ENCODE results near the gene STK32A.

The STK32A gene

DNA sequence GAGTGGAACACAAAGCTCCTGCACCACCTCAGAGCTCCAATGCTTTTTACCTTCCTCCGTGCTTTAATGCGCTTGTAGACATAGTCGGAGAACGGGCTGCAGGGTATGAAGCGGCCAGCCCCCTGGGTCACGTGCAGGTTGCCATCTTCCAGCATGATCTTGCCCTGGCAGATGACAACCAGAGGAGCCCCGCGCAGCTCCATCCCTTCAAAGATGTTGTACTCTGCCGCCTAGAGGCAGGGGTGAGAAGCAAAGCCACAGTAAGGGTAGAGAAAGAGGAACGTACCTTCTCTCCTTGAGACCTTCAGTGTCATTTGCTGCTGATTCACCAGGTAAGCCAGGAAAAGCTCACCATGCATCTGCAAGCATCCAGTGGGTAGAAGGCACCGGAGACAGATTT is 162.8 kb downstream of the STK32A start:
- TF ChIP-seq, protein P1, sequence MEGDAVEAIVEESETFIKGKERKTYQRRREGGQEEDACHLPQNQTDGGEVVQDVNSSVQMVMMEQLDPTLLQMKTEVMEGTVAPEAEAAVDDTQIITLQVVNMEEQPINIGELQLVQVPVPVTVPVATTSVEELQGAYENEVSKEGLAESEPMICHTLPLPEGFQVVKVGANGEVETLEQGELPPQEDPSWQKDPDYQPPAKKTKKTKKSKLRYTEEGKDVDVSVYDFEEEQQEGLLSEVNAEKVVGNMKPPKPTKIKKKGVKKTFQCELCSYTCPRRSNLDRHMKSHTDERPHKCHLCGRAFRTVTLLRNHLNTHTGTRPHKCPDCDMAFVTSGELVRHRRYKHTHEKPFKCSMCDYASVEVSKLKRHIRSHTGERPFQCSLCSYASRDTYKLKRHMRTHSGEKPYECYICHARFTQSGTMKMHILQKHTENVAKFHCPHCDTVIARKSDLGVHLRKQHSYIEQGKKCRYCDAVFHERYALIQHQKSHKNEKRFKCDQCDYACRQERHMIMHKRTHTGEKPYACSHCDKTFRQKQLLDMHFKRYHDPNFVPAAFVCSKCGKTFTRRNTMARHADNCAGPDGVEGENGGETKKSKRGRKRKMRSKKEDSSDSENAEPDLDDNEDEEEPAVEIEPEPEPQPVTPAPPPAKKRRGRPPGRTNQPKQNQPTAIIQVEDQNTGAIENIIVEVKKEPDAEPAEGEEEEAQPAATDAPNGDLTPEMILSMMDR (IDR thresholded peaks at IDR 0.05; ENCODE audit: low read depth, low read length, missing control alignments), result no peak

DNA sequence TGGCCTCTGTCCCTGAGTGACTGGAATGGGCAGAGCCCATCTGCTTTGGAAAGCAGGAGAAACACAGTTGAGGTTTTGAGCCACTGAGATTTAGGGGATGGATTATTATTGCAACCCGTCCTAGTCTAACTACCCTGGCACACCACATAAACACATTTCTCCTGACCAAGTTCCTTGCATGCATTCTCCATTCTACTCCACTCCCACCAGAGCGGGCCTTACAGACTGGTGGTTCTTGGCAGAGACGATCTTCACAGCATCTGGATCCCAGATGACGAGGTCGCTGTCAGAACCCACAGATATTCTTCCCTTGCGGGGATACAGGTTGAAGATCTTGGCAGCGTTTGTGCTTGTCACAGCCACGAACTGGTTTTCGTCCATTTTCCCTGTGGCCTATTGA is 164.0 kb downstream of the STK32A start:
- TF ChIP-seq, protein P1 (IDR thresholded peaks at IDR 0.05; ENCODE audit: low read depth, low read length, missing control alignments), result no peak
- in situ Hi-C loops (cut with HindIII; ENCODE audit: low sequenced_read_pairs), result loop anchor here (25.0 kb wide), 1 partner anchor 912 kb away; no protein-coding TSS in a partner anchor
- DNase-seq (ENCODE audit: low read depth), result peak; percentile 32
- H3K4me3 ChIP-seq (ENCODE audit: low read depth, low read length), result no peak overlapping the region

More for the DNA sequence above, 162.8 kb downstream of the STK32A start:
- no peak for DNase-seq (ENCODE audit: low read depth)
- H3K4me3 ChIP-seq (ENCODE audit: low read depth, low read length), result no peak overlapping the region
- in situ Hi-C loops (cut with HindIII; ENCODE audit: low sequenced_read_pairs), result loop anchor here (25.0 kb wide), 1 partner anchor 910 kb away; no protein-coding TSS in a partner anchor

DNA sequence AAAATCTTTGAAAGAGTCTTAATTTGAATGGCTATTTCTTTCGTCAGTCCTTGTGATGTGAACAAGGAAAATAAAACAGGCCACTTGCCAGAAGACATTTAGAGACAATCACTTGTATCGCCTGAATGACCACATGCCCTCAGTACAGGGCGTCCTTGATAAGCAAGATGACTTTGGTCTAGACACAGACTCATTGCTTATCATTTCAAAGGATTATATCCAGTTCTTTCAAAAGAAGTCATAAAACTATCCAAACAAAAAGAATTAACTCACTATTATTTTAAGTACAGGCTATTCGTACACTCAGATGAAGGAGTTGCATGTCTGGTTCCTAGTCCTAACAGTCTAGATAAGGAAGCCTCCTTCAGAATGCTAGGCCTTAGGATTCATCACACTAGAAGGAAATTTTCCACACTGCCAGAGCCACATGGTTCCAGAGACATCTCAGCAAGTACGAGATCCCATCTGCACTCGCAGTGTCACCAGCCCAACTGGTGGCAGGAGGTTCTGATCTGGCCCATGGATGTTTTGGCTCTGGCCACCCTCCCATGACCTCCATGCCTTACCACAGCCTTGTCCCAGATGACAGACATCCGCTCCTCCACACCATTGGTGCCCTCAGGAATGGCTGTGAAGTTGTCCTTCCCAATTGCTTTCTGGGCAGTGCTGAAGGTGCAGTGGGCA is 165.4 kb downstream of the STK32A start:
- in situ Hi-C loops (cut with HindIII; ENCODE audit: low sequenced_read_pairs), result no loop called here
- TF ChIP-seq, protein P1 (IDR thresholded peaks at IDR 0.05; ENCODE audit: low read depth, low read length, missing control alignments), result no peak
- no peak overlapping the region for H3K4me3 ChIP-seq (ENCODE audit: low read depth, low read length)
- no peak for DNase-seq (ENCODE audit: low read depth)

DNA sequence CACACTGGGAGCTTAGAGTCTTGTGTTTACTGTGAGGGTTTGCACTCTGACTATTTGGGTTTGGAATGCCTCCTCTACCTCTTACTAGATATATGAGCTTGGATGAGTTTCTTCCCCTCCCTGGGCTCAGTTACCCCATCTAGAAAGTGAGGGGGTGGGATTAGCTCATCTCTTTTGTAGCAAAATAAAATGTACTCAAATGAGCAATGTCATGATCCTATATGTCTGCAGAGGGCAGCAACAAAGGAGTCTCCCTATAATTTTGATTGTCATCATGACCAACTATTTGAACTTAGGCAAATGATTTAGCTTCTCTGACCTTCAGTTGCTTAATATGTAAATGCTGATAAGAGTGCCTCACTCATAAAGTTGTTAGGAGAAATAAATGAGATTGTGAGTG is 166.1 kb downstream of the STK32A start:
- TF ChIP-seq, protein P1 (IDR thresholded peaks at IDR 0.05; ENCODE audit: low read depth, low read length, missing control alignments), result no peak
- DNase-seq (ENCODE audit: low read depth), result no peak
- in situ Hi-C loops (cut with HindIII; ENCODE audit: low sequenced_read_pairs), result no loop called here
- no peak overlapping the region for H3K4me3 ChIP-seq (ENCODE audit: low read depth, low read length)

DNA sequence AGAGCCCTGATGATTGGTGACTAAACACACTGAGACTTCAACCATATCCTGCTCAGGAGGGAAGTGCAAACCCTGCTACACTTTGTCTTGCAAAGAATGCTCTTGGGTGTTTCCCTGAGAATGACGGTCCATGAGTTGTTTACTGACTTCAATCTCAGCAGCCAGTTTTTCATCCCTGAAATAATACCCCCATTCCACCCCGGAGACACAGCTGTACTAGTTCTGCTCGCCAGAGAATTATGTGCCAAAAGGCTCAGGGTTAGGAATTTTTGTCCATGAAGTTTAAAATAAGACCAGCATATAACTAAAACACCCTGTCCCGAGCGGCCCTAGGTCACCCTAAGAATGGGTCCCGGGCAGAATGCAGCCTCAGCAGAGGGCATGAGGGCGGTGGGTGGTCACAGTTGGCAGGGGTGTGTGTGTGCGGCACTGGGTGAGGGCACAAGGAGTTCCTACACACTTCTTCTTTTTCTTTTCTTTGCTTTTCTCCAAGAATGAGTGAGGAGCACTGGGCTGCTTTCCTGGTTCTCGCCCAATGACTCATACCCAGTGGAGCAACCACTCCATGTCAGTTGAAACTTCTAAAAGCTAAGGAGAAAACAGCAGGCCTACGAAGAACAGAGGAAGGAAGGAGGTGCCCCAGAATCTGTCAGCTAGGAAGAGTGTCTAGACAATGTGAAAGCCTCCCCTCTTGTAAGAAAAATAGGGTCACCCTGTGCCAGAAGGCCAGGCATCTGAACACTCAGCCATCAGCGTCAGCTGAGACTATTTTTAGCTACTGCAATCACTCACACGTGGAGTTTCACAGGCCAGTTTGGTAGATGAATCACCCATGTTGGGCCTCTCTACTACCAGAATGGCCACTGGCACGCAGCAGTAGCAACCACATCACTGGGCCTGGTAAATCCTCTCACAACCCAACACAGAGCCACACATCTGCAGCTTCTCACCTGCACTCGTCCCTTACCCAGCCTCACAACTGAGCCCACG is 169.1 kb downstream of the STK32A start:
- TF ChIP-seq, protein P1 (IDR thresholded peaks at IDR 0.05; ENCODE audit: low read depth, low read length, missing control alignments), result no peak
- in situ Hi-C loops (cut with HindIII; ENCODE audit: low sequenced_read_pairs), result no loop called here
- no peak overlapping the region for H3K4me3 ChIP-seq (ENCODE audit: low read depth, low read length)
- DNase-seq (ENCODE audit: low read depth), result peak; percentile 94

DNA sequence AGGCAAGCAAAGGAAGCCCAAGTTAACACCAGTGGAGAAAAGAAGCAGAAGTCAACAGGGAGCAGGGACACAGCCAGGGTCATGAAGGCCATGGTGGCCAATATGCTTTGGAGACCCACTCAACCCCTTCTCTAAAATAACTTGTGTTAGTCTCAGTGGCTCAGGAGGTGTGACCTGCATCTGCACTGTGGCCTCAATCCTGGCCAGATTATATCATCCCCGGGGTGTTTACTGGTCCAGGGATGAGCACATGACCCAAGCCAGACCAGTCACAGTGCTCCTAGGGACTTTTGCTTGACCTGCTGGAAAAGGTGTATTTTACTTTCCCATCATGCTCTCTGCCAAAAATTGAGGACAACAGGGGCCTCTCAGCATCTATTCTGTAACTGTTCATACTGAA is 169.9 kb downstream of the STK32A start:
- TF ChIP-seq, protein P1 (IDR thresholded peaks at IDR 0.05; ENCODE audit: low read depth, low read length, missing control alignments), result no peak
- in situ Hi-C loops (cut with HindIII; ENCODE audit: low sequenced_read_pairs), result no loop called here
- no peak overlapping the region for H3K4me3 ChIP-seq (ENCODE audit: low read depth, low read length)
- no peak for DNase-seq (ENCODE audit: low read depth)
